M059J (cell line): ENCODE measurements around the gene FOXR2. TPM values are rescaled to one million over a fixed set of nuclear protein-coding genes. Genes with fewer than 3 reads are reported as not detected.

Source experiments
- DNase-seq: peaks from one replicate; pipeline ENCODE4 v3.0.0-alpha.2; 2012; ENCODE audit warnings: low read depth
- total RNA-seq: library from RNA; depleted of rRNA; stranded (reverse); fragments of >200 nt; shearing (Covaris generic); gene quantifications from 2 replicates; pipeline ENCODE4 v1.2.3, GENCODE V29; 2014; rRNA removed

Gene FOXR2
- not detected in 2 replicates for total RNA-seq

GRCh38 chrX:55623100-55623499 is at the start of gene FOXR2:
TSS of gene FOXR2 (plus strand) at chrX:55623400. CDS start at chrX:55623712, 312 bp downstream.
- DNase-seq, result no peak

GRCh38 chrX:55579115-55579514 is 44.1 kb upstream of the FOXR2 start:
- no peak for DNase-seq

GRCh38 chrX:55582447-55582846 is 40.8 kb upstream of the FOXR2 start:
- no peak for DNase-seq

GRCh38 chrX:55593296-55593695 is 29.9 kb upstream of the FOXR2 start:
- no peak for DNase-seq

GRCh38 chrX:55593756-55594257 is 29.4 kb upstream of the FOXR2 start:
- no peak for DNase-seq

GRCh38 chrX:55598333-55598732 is 24.9 kb upstream of the FOXR2 start:
- DNase-seq, result no peak

GRCh38 chrX:55619547-55619946 is 3.7 kb upstream of the FOXR2 start:
- no peak for DNase-seq

- peak; percentile 69 for DNase-seq
Measured at GRCh38 chrX:55624403-55624802, 1.2 kb downstream of the FOXR2 start.

GRCh38 chrX:55636109-55636508 is 12.9 kb downstream of the FOXR2 start:
- DNase-seq, result no peak

- DNase-seq, result no peak
Measured at GRCh38 chrX:55638933-55639332, 15.7 kb downstream of the FOXR2 start.

- no peak for DNase-seq
Measured at GRCh38 chrX:55640854-55641253, 17.7 kb downstream of the FOXR2 start.

- no peak for DNase-seq
Measured at GRCh38 chrX:55648434-55648833, 25.2 kb downstream of the FOXR2 start.

GRCh38 chrX:55659931-55660330 is 36.7 kb downstream of the FOXR2 start:
- no peak for DNase-seq

GRCh38 chrX:55663584-55663983 is 40.4 kb downstream of the FOXR2 start:
- DNase-seq, result no peak

GRCh38 chrX:55668084-55668483 is 44.9 kb downstream of the FOXR2 start:
- no peak for DNase-seq

Other genes starting within 250 kb of the FOXR2 start
- 38.3 and 45.3 TPM in 2 replicates for gene MAGEH1, start 171.3 kb upstream of the FOXR2 start, total RNA-seq
- gene USP51, start 133.6 kb upstream of the FOXR2 start, total RNA-seq, result 1.1 and 1.7 TPM in 2 replicates
- gene RRAGB, start 94.3 kb downstream of the FOXR2 start, total RNA-seq, result 12.5 and 23.4 TPM in 2 replicates